Hepatocyte (in vitro differentiated cells): ENCODE results near the gene GAS2. TPM values are rescaled to one million over a fixed set of nuclear protein-coding genes. Genes with fewer than 3 reads are reported as not detected.

ENCODE experiments used
- DNase-seq: peaks from one replicate; pipeline ENCODE4 v3.0.0-alpha.2; 2016; ENCODE audit warnings: low spot score
- H2AFZ ChIP-seq: fragments of 200-600 bp; sonication (generic); 2 replicates; pipeline ENCODE4 v1.6.0; 2016; ENCODE audit warnings: antibody characterized with exemption, mild to moderate bottlenecking
- H3K27ac ChIP-seq: fragments of 200-600 bp; sonication (generic); 2 replicates; pipeline ENCODE4 v1.5.1; 2016; ENCODE audit warnings: mild to moderate bottlenecking
- H3K27me3 ChIP-seq: fragments of 200-600 bp; sonication (generic); 2 replicates; pipeline ENCODE4 v1.6.1; 2016
- H3K36me3 ChIP-seq: fragments of 200-600 bp; sonication (generic); replicated peaks from 2 replicates; pipeline ENCODE4 v1.5.1; 2016; ENCODE audit warnings: low read depth; ENCODE audit not compliant: insufficient read depth
- H3K4me1 ChIP-seq: fragments of 200-600 bp; sonication (generic); 2 replicates; pipeline ENCODE4 v1.5.1; 2016; ENCODE audit warnings: mild to moderate bottlenecking, moderate library complexity; ENCODE audit not compliant: insufficient read depth
- H3K4me2 ChIP-seq: fragments of 200-600 bp; sonication (generic); 2 replicates; pipeline ENCODE4 v1.6.0; 2016
- H3K4me3 ChIP-seq: fragments of 200-600 bp; sonication (generic); 2 replicates; pipeline ENCODE4 v1.5.1; 2016; ENCODE audit warnings: mild to moderate bottlenecking
- H3K79me2 ChIP-seq: fragments of 200-600 bp; sonication (generic); 2 replicates; pipeline ENCODE4 v1.6.0; 2017; ENCODE audit warnings: mild to moderate bottlenecking
- H3K9me2 ChIP-seq: fragments of 200-600 bp; sonication (generic); replicated peaks from 2 replicates; pipeline ENCODE4 v1.6.0; 2017; ENCODE audit warnings: mild to moderate bottlenecking; ENCODE audit not compliant: insufficient read depth
- H3K9me3 ChIP-seq: fragments of 200-600 bp; sonication (generic); 2 replicates; pipeline ENCODE4 v1.5.1; 2016; ENCODE audit warnings: low read depth, mild to moderate bottlenecking
- H4K20me1 ChIP-seq: fragments of 200-600 bp; sonication (generic); 2 replicates; pipeline ENCODE4 v1.6.0; 2016; ENCODE audit warnings: mild to moderate bottlenecking; ENCODE audit not compliant: insufficient read depth, poor library complexity, severe bottlenecking
- CTCF ChIP-seq: fragments of 200-600 bp; sonication (generic); IDR thresholded peaks from 2 replicates; pipeline ENCODE4 v1.5.1; 2016; ENCODE audit warnings: antibody characterized with exemption, mild to moderate bottlenecking; ENCODE audit not compliant: poor library complexity
- EZH2 ChIP-seq: fragments of 200-600 bp; sonication (generic); IDR thresholded peaks from 2 replicates; pipeline ENCODE4 v1.6.1; 2016; ENCODE audit warnings: antibody characterized with exemption, mild to moderate bottlenecking, borderline replicate concordance
- EZH2phosphoT487 ChIP-seq: fragments of 200-600 bp; sonication (generic); IDR thresholded peaks from one replicate; pipeline ENCODE4 v1.6.1; 2018; ENCODE audit warnings: antibody characterized with exemption, mild to moderate bottlenecking, low read depth, moderate library complexity; ENCODE audit not compliant: unreplicated experiment, severe bottlenecking
- WGBS: methylation state at CpG from one replicate; pipeline ENCODE4 v1.1.6; 2016; ENCODE audit warnings: low lambda C conversion rate; ENCODE audit errors: missing lambda C conversion rate; 5-methylcytosine and 5-hydroxymethylcytosine counted together
- polyA plus RNA-seq: library from polyadenylated mRNA; unstranded; fragments of >200 nt; fragmentation: Nextera tagmentation; extraction: Ambion mirVana; gene quantifications from 2 replicates; pipeline ENCODE4 v1.2.1, GENCODE V29; 2016
- total RNA-seq: library from RNA; depleted of rRNA; stranded (reverse); fragments of >200 nt; gene quantifications from 2 replicates; pipeline ENCODE4 v1.2.3, GENCODE V29; 2014

The GAS2 gene
- total and polyA plus RNA-seq, 2 experiments from 2014 or later = 13.3 to 37.0 TPM

- WGBS = 94% methylated on average over 2 of the region's 2 CpGs
- no peak for DNase-seq
- no peaks in the 10 kb centered on the region for H3K36me3 ChIP-seq
- H3K9me2 ChIP-seq = no peaks in the 10 kb centered on the region
- no peak overlapping the region for H3K4me3 ChIP-seq
- no peaks in the 10 kb centered on the region for H3K79me2 ChIP-seq
- H2AFZ ChIP-seq = no peak overlapping the region
- H3K4me2 ChIP-seq = no peak overlapping the region
- no peaks in the 10 kb centered on the region for H3K27me3 ChIP-seq
- no peaks in the 10 kb centered on the region for H3K4me1 ChIP-seq
- H3K27ac ChIP-seq = no peak overlapping the region
- TF ChIP-seq CTCF = no peak
- no peaks in the 10 kb centered on the region for H4K20me1 ChIP-seq
- no peaks in the 10 kb centered on the region for H3K9me3 ChIP-seq
These were observed 108.3 kb downstream of the GAS2 start for GRCh38 chr11:22774716-22775115.

GRCh38 chr11:22775248-22775647, 108.8 kb downstream of the GAS2 start:
- H4K20me1 ChIP-seq = no peaks in the 10 kb centered on the region
- H3K9me2 ChIP-seq = no peaks in the 10 kb centered on the region
- TF ChIP-seq EZH2phosphoT487 = no peak
- no peak for TF ChIP-seq EZH2
- TF ChIP-seq CTCF = no peak
- H3K79me2 ChIP-seq = no peaks in the 10 kb centered on the region
- WGBS = 88% methylated on average over 5 of the region's 5 CpGs
- H3K36me3 ChIP-seq = no peaks in the 10 kb centered on the region
- no peak overlapping the region for H3K4me2 ChIP-seq
- H3K27ac ChIP-seq = no peak overlapping the region
- H3K9me3 ChIP-seq = no peaks in the 10 kb centered on the region
- no peak overlapping the region for H2AFZ ChIP-seq
- DNase-seq = no peak
- H3K27me3 ChIP-seq = no peaks in the 10 kb centered on the region
- H3K4me3 ChIP-seq = no peak overlapping the region
- no peaks in the 10 kb centered on the region for H3K4me1 ChIP-seq

- Histone ChIP-seq H3K4me1 (no peaks in the 10 kb centered on the region), H4K20me1 (no peaks in the 10 kb centered on the region), H3K27me3 (no peaks in the 10 kb centered on the region), H3K9me3 (no peaks in the 10 kb centered on the region), H3K4me2 (no peak overlapping the region), H3K4me3 (no peak overlapping the region), H2AFZ (no peak overlapping the region), H3K9me2 (no peaks in the 10 kb centered on the region), H3K27ac (no peak overlapping the region), H3K36me3 (no peaks in the 10 kb centered on the region), H3K79me2 (no peaks in the 10 kb centered on the region)
- TF ChIP-seq CTCF (peak; percentile 19), EZH2 (no peak)
- DNase-seq = peak; percentile 9
These were observed 112.2 kb downstream of the GAS2 start for GRCh38 chr11:22778642-22779041.

DNA sequence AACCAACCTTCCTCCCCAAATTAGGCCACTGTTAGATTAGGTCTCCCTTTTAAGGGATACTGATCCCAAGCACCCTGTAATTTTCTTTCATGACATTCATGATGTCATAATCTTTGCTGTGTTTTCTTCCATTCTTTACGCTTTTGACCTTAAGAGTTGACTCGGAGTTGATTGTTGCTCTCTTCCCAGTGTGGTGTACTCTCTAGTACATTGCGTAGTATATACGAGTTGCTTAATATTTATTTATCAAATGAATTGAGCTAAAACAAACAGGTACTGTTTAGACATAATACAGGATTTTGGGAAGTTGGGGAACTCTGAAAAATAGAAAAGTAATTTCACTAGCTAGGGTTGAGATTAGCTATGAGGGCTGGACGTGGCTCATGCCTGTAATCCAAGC, 113.4 kb downstream of the GAS2 start:
- no peak for DNase-seq
- H2AFZ ChIP-seq = no peak overlapping the region
- no peaks in the 10 kb centered on the region for H3K27me3 ChIP-seq
- no peaks in the 10 kb centered on the region for H3K36me3 ChIP-seq
- H3K4me3 ChIP-seq = no peak overlapping the region
- TF ChIP-seq CTCF (no peak), EZH2phosphoT487 (no peak), EZH2 (no peak)
- H3K4me1 ChIP-seq = no peaks in the 10 kb centered on the region
- no peak overlapping the region for H3K27ac ChIP-seq
- no peaks in the 10 kb centered on the region for H3K9me3 ChIP-seq
- H3K4me2 ChIP-seq = no peak overlapping the region
- H4K20me1 ChIP-seq = no peaks in the 10 kb centered on the region
- 91% methylated on average over 5 of the region's 5 CpGs for WGBS
- H3K9me2 ChIP-seq = no peaks in the 10 kb centered on the region
- H3K79me2 ChIP-seq = no peaks in the 10 kb centered on the region
